ENCODE data around the gene CYP4B1.
"Not testable (repeated sequence)": the region's sequence is repeated elsewhere in the genome, so short reads cannot be mapped to it uniquely, and the experiment has no call there.

CYP4B1 gene

GRCh38 chr1:46798810-46799209 lies at the start of gene CYP4B1:
TSS of gene CYP4B1 (plus strand) at chr1:46799046. CDS start at chr1:46799082, 36 bp downstream.
- no peaks in the 10 kb centered on the region for H3K4me1 ChIP-seq (ENCODE audit: control insufficient read depth, insufficient read depth, low read length)
- H3K9me3 ChIP-seq (ENCODE audit: control insufficient read depth, insufficient read depth, low read length): no peaks in the 10 kb centered on the region
- H3K4me3 ChIP-seq (ENCODE audit: low read depth, low read length): no peak within 1 kb of the TSS
- H3K27me3 ChIP-seq (ENCODE audit: control insufficient read depth, insufficient read depth, low read length): no peaks in the 10 kb centered on the region
- H3K36me3 ChIP-seq (ENCODE audit: control insufficient read depth, insufficient read depth, low read length): no peaks in the 10 kb centered on the region
- H3K9ac ChIP-seq (ENCODE audit: low read depth, low read length): no peak within 1 kb of the TSS

- Histone ChIP-seq H3K4me1 (ENCODE audit: control insufficient read depth, insufficient read depth, low read length) (no peaks in the 10 kb centered on the region), H3K4me3 (ENCODE audit: low read depth, low read length) (no peak overlapping the region), H3K9me3 (ENCODE audit: control insufficient read depth, insufficient read depth, low read length) (no peaks in the 10 kb centered on the region), H3K9ac (ENCODE audit: low read depth, low read length) (no peak overlapping the region), H3K36me3 (ENCODE audit: control insufficient read depth, insufficient read depth, low read length) (no peaks in the 10 kb centered on the region), H3K27me3 (ENCODE audit: control insufficient read depth, insufficient read depth, low read length) (no peaks in the 10 kb centered on the region)
Observed at GRCh38 chr1:46749404-46749803, 49.4 kb upstream of the CYP4B1 start.

- Histone ChIP-seq H3K4me1 (ENCODE audit: control insufficient read depth, insufficient read depth, low read length) (no peaks in the 10 kb centered on the region), H3K36me3 (ENCODE audit: control insufficient read depth, insufficient read depth, low read length) (no peaks in the 10 kb centered on the region), H3K9me3 (ENCODE audit: control insufficient read depth, insufficient read depth, low read length) (no peaks in the 10 kb centered on the region), H3K4me3 (ENCODE audit: low read depth, low read length) (no peak overlapping the region), H3K27me3 (ENCODE audit: control insufficient read depth, insufficient read depth, low read length) (no peaks in the 10 kb centered on the region), H3K9ac (ENCODE audit: low read depth, low read length) (no peak overlapping the region)
Observed at GRCh38 chr1:46749921-46750404, 48.9 kb upstream of the CYP4B1 start.

DNA sequence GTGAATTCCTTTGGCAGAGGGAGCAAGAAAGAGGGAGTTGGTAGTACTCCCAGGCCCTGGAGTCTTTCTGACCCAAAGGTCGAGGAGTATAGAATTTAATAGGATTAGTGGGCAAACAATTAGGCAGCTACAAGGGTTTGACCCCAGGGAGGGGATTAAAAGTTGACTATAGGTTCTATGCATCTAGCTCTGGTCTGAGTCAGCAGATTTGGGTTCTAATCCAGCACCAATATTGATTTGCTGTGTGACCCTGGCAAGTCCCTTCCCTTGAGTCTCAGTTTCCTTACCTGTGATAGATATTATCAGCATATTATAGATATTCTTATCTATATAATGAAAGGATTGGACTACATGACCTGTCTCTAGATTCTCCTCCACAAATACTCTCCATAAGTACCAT lies 44.9 kb upstream of the CYP4B1 start:
- H3K4me1 ChIP-seq (ENCODE audit: control insufficient read depth, insufficient read depth, low read length): peaks cover 10% of the 10 kb centered on the region
- no peak overlapping the region for H3K4me3 ChIP-seq (ENCODE audit: low read depth, low read length)
- no peaks in the 10 kb centered on the region for H3K27me3 ChIP-seq (ENCODE audit: control insufficient read depth, insufficient read depth, low read length)
- no peak overlapping the region for H3K9ac ChIP-seq (ENCODE audit: low read depth, low read length)
- no peaks in the 10 kb centered on the region for H3K9me3 ChIP-seq (ENCODE audit: control insufficient read depth, insufficient read depth, low read length)
- H3K36me3 ChIP-seq (ENCODE audit: control insufficient read depth, insufficient read depth, low read length): no peaks in the 10 kb centered on the region

DNA sequence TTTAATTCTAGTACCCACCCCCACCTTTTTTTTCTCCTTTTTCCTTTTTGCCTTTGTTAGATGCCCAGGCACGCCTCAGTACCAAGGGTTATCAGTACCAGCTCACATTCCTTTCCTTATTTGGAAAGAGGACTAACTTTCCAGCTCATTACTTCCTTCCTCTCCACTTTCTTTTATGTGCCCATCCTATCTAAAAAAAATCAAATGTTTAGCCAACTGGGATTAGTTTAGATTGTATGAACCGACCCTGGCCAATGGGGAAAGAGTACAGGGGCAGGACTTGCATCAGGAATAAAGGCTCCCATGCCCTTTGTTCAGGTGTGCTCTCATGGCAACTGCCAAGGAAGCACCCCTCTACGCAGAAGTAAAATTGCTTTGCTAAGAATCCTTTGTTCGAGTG lies 44.1 kb upstream of the CYP4B1 start:
- H3K4me3 ChIP-seq (ENCODE audit: low read depth, low read length); H3K9me3 ChIP-seq (ENCODE audit: control insufficient read depth, insufficient read depth, low read length); H3K4me1 ChIP-seq (ENCODE audit: control insufficient read depth, insufficient read depth, low read length); H3K36me3 ChIP-seq (ENCODE audit: control insufficient read depth, insufficient read depth, low read length); H3K27me3 ChIP-seq (ENCODE audit: control insufficient read depth, insufficient read depth, low read length); H3K9ac ChIP-seq (ENCODE audit: low read depth, low read length): not testable (repeated sequence)

DNA sequence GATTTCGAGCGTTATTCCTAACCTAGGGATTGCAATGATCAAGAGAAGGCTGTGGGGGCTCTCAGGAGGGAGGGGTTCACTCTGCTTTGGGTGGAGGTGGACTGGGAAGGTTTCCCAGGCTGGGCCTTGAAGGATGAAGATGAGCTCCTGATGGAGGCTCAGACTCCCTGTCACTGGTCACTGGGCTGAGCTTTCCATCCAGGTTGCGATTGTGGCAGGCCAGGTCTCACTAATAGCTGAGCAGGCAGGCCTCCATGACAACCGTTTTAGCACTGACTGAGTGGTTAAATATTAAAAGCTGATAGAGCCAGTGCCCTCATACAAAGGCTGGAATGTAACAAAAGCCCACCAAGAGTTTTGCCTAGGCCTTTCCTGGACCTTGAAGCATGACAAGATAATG lies 43.7 kb upstream of the CYP4B1 start:
- Histone ChIP-seq H3K36me3 (ENCODE audit: control insufficient read depth, insufficient read depth, low read length) (no peaks in the 10 kb centered on the region), H3K9me3 (ENCODE audit: control insufficient read depth, insufficient read depth, low read length) (no peaks in the 10 kb centered on the region), H3K9ac (ENCODE audit: low read depth, low read length) (no peak overlapping the region), H3K4me1 (ENCODE audit: control insufficient read depth, insufficient read depth, low read length) (peaks cover 10% of the 10 kb centered on the region), H3K4me3 (ENCODE audit: low read depth, low read length) (no peak overlapping the region), H3K27me3 (ENCODE audit: control insufficient read depth, insufficient read depth, low read length) (no peaks in the 10 kb centered on the region)

DNA sequence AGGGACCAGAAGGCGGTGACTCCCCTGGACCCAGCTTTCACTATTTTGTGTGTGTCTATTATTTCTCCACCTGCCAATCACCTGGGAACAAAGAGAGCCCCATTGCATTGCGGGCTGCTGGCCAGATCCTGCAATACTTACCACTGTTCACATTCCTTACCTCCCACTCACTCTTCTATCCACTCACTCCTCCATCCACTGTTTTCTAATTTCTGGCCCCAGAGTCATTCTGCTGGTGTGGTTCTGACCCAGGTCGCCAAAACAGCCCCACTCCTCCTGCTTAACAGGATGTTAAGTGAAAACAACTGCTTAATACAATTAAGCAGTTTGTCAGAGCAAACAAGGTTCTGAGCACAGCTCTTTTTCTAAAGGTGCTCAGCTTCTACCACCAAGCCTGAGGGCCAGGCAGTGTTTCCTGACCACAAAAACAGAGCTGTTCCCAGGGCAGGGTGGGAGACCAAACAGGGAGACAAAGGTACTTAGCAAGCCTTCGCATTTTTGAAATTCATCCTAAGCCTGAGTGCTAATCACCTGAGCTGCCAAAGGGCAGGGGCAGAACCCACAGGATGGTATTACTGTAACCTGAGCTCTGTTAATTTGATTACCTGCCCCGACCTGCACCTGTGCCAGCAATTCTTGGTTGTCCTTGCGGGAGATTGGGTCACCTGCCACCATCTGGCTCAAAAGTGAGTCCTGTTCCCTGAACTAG lies 41.4 kb upstream of the CYP4B1 start:
- Histone ChIP-seq H3K4me1 (ENCODE audit: control insufficient read depth, insufficient read depth, low read length) (peaks cover 10% of the 10 kb centered on the region), H3K9me3 (ENCODE audit: control insufficient read depth, insufficient read depth, low read length) (no peaks in the 10 kb centered on the region), H3K9ac (ENCODE audit: low read depth, low read length) (no peak overlapping the region), H3K4me3 (ENCODE audit: low read depth, low read length) (no peak overlapping the region), H3K27me3 (ENCODE audit: control insufficient read depth, insufficient read depth, low read length) (no peaks in the 10 kb centered on the region), H3K36me3 (ENCODE audit: control insufficient read depth, insufficient read depth, low read length) (no peaks in the 10 kb centered on the region)

- Histone ChIP-seq H3K9ac (ENCODE audit: low read depth, low read length) (no peak overlapping the region), H3K4me1 (ENCODE audit: control insufficient read depth, insufficient read depth, low read length) (peaks cover 10% of the 10 kb centered on the region), H3K4me3 (ENCODE audit: low read depth, low read length) (no peak overlapping the region), H3K27me3 (ENCODE audit: control insufficient read depth, insufficient read depth, low read length) (no peaks in the 10 kb centered on the region), H3K36me3 (ENCODE audit: control insufficient read depth, insufficient read depth, low read length) (no peaks in the 10 kb centered on the region), H3K9me3 (ENCODE audit: control insufficient read depth, insufficient read depth, low read length) (no peaks in the 10 kb centered on the region)
Observed at GRCh38 chr1:46757956-46758528, 40.8 kb upstream of the CYP4B1 start.

DNA sequence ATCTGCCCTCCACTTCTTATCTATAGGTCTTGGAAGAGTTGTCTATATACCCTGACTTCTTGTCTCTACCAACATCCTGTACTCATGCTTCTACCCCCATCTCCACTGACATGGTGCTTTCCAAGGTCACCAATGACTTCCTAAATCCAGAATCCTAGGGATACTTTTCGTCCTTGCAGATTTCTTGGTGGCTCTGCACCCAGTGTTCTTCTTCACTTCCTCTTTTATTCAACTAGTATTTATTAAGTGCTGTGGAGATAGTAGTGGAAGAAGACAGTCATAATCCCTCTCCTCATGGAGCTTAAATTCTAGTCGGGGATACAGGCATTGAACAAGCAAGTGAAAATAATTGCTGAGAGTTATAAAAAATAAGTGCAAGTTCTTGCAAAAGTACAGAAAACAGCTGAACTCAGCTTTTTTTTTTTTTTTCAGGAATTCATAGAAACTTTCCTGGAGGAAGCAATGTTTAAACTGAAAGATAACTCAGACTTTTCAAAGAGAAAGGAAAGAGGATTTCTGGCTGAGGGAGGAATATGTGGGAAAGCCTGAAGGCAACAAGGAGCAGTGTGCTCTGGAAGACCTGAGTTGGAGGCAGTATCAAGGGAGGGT lies 38.2 kb upstream of the CYP4B1 start:
- H3K27me3 ChIP-seq (ENCODE audit: control insufficient read depth, insufficient read depth, low read length): no peaks in the 10 kb centered on the region
- H3K4me3 ChIP-seq (ENCODE audit: low read depth, low read length): no peak overlapping the region

DNA sequence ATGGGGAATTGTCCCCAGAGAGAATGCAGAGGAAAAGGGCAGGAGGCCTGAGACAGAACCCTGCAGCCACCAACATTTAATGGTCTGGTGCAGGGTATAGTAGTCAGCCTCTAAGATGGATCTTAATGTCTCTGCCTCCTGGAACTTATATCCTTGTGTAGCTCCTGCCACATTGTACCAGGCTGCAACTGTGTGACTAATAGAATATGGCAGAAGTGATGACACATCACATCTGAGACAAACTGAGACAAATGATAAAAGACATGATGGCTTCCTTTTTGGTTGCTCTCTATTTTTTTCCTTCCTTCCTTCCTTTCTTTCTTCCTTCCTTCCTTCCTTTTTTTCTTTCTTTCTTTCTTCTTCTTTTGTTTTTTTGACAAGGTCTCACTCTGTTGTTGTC lies 37.1 kb upstream of the CYP4B1 start:
- no peaks in the 10 kb centered on the region for H3K9me3 ChIP-seq (ENCODE audit: control insufficient read depth, insufficient read depth, low read length)
- peaks cover 10% of the 10 kb centered on the region for H3K4me1 ChIP-seq (ENCODE audit: control insufficient read depth, insufficient read depth, low read length)
- H3K9ac ChIP-seq (ENCODE audit: low read depth, low read length): no peak overlapping the region
- no peaks in the 10 kb centered on the region for H3K27me3 ChIP-seq (ENCODE audit: control insufficient read depth, insufficient read depth, low read length)
- no peaks in the 10 kb centered on the region for H3K36me3 ChIP-seq (ENCODE audit: control insufficient read depth, insufficient read depth, low read length)
- H3K4me3 ChIP-seq (ENCODE audit: low read depth, low read length): no peak overlapping the region

More for the DNA sequence above, 38.2 kb upstream of the CYP4B1 start:
- Histone ChIP-seq H3K9ac (ENCODE audit: low read depth, low read length) (no peak overlapping the region), H3K36me3 (ENCODE audit: control insufficient read depth, insufficient read depth, low read length) (no peaks in the 10 kb centered on the region), H3K4me1 (ENCODE audit: control insufficient read depth, insufficient read depth, low read length) (peaks cover 10% of the 10 kb centered on the region), H3K9me3 (ENCODE audit: control insufficient read depth, insufficient read depth, low read length) (no peaks in the 10 kb centered on the region)

GRCh38 chr1:46764402-46764801 lies 34.4 kb upstream of the CYP4B1 start:
- Histone ChIP-seq H3K36me3 (ENCODE audit: control insufficient read depth, insufficient read depth, low read length) (no peaks in the 10 kb centered on the region), H3K9me3 (ENCODE audit: control insufficient read depth, insufficient read depth, low read length) (peaks cover 3% of the 10 kb centered on the region), H3K27me3 (ENCODE audit: control insufficient read depth, insufficient read depth, low read length) (no peaks in the 10 kb centered on the region), H3K9ac (ENCODE audit: low read depth, low read length) (no peak overlapping the region), H3K4me1 (ENCODE audit: control insufficient read depth, insufficient read depth, low read length) (no peaks in the 10 kb centered on the region), H3K4me3 (ENCODE audit: low read depth, low read length) (no peak overlapping the region)
